ENCODE measurements around the gene ITGA5. TPM values are rescaled to one million over a fixed set of nuclear protein-coding genes. Genes with fewer than 3 reads are reported as not detected.
A peak's percentile ranks its signal among the peaks of the same experiment; 100 is the strongest.

The ITGA5 gene
- polyA plus RNA-seq, 1 donor (not counting 4 experiments of a cell fraction or from before 2014, with no cell fraction given): 47.9 TPM

GRCh38 chr12:54358191-54358944, 60.7 kb downstream of the ITGA5 start:
- no peaks in the 10 kb centered on the region for H3K9me3 ChIP-seq (ENCODE audit: control insufficient read depth, low read depth, low read length)
- peak overlapping the region; percentile 100 for H3K4me2 ChIP-seq (ENCODE audit: control insufficient read depth, extremely low read depth, insufficient read depth, low read depth, low read length)
- H3K9me1 ChIP-seq (ENCODE audit: control insufficient read depth, extremely low read depth, insufficient read depth, low read length): no peaks in the 10 kb centered on the region
- FAIRE-seq: no peak
- no peak for DNase-seq (ENCODE audit: low read depth, low spot score)
- H2AFZ ChIP-seq (ENCODE audit: control insufficient read depth, low read length): peak overlapping the region; percentile 92
- H3K9ac ChIP-seq (ENCODE audit: control insufficient read depth, extremely low read depth, insufficient read depth, low read length): peak overlapping the region; percentile 98
- no peaks in the 10 kb centered on the region for H3K27me3 ChIP-seq (ENCODE audit: control insufficient read depth, extremely low read depth, insufficient read depth, low read length)
- dilution Hi-C loops (cut with MboI; ENCODE audit: extremely low pct_ligation_motif_present, low sequenced_read_pairs): no loop called here
- H3K4me3 ChIP-seq (ENCODE audit: control insufficient read depth in 2 of 3, extremely low read depth in 1 of 3, insufficient read depth in 2 of 3, low read depth in 1 of 3, low read length in 3 of 3): peak overlapping the region; percentile 48 to 92 (median 88)
- no peaks in the 10 kb centered on the region for H3K79me2 ChIP-seq (ENCODE audit: control insufficient read depth, insufficient read depth, low read length)
- no peak for TF ChIP-seq EZH2 (IDR thresholded peaks at IDR 0.05; ENCODE audit: low read length)
- TF ChIP-seq CTCF (optimal IDR thresholded peaks at IDR 0.05 in 1 of 3, IDR thresholded peaks at IDR 0.05 in 1 of 3, conservative IDR thresholded peaks at IDR 0.05 in 1 of 3; ENCODE audit: extremely low read depth in 1 of 3, insufficient read depth in 2 of 3, low read length in 3 of 3): no peak
- peak overlapping the region; percentile 93 for H3K27ac ChIP-seq (ENCODE audit: control insufficient read depth, insufficient read depth, low read length)
- no peaks in the 10 kb centered on the region for H4K20me1 ChIP-seq (ENCODE audit: control insufficient read depth, extremely low read depth, insufficient read depth, low read length)
- H3K4me1 ChIP-seq (ENCODE audit: control insufficient read depth, extremely low read depth, insufficient read depth, low read length): peaks cover 25% of the 10 kb centered on the region
- H3K36me3 ChIP-seq (ENCODE audit: control insufficient read depth in 2 of 2, extremely low read depth in 1 of 2, insufficient read depth in 2 of 2, low read length in 2 of 2): no peaks in the 10 kb centered on the region

- dilution Hi-C loops (cut with MboI; ENCODE audit: extremely low pct_ligation_motif_present, low sequenced_read_pairs): no loop called here
- FAIRE-seq: no peak
- no peak overlapping the region for H3K4me3 ChIP-seq (ENCODE audit: control insufficient read depth in 2 of 3, extremely low read depth in 1 of 3, insufficient read depth in 2 of 3, low read depth in 1 of 3, low read length in 3 of 3)
- H4K20me1 ChIP-seq (ENCODE audit: control insufficient read depth, extremely low read depth, insufficient read depth, low read length): no peaks in the 10 kb centered on the region
- no peak for DNase-seq (ENCODE audit: low read depth, low spot score)
- no peaks in the 10 kb centered on the region for H3K36me3 ChIP-seq (ENCODE audit: control insufficient read depth in 2 of 2, extremely low read depth in 1 of 2, insufficient read depth in 2 of 2, low read length in 2 of 2)
- H3K27ac ChIP-seq (ENCODE audit: control insufficient read depth, insufficient read depth, low read length): no peak overlapping the region
- no peaks in the 10 kb centered on the region for H3K9me1 ChIP-seq (ENCODE audit: control insufficient read depth, extremely low read depth, insufficient read depth, low read length)
- H3K4me2 ChIP-seq (ENCODE audit: control insufficient read depth, extremely low read depth, insufficient read depth, low read depth, low read length): peak overlapping the region; percentile 100
- TF ChIP-seq EZH2 (IDR thresholded peaks at IDR 0.05; ENCODE audit: low read length): no peak
- no peak for TF ChIP-seq CTCF (optimal IDR thresholded peaks at IDR 0.05 in 1 of 3, IDR thresholded peaks at IDR 0.05 in 1 of 3, conservative IDR thresholded peaks at IDR 0.05 in 1 of 3; ENCODE audit: extremely low read depth in 1 of 3, insufficient read depth in 2 of 3, low read length in 3 of 3)
- H3K9ac ChIP-seq (ENCODE audit: control insufficient read depth, extremely low read depth, insufficient read depth, low read length): peak overlapping the region; percentile 98
- H3K4me1 ChIP-seq (ENCODE audit: control insufficient read depth, extremely low read depth, insufficient read depth, low read length): peaks cover 25% of the 10 kb centered on the region
- no peaks in the 10 kb centered on the region for H3K79me2 ChIP-seq (ENCODE audit: control insufficient read depth, insufficient read depth, low read length)
- H2AFZ ChIP-seq (ENCODE audit: control insufficient read depth, low read length): no peak overlapping the region
- H3K27me3 ChIP-seq (ENCODE audit: control insufficient read depth, extremely low read depth, insufficient read depth, low read length): no peaks in the 10 kb centered on the region
- no peaks in the 10 kb centered on the region for H3K9me3 ChIP-seq (ENCODE audit: control insufficient read depth, low read depth, low read length)
Measured at GRCh38 chr12:54357506-54358190, 61.4 kb downstream of the ITGA5 start.
